MM.1S (cell line): Measurements from ENCODE around the gene DSC1.

Source experiments
- DNase-seq: peaks from one replicate; pipeline ENCODE4 v3.0.0-alpha.2; 2015
- H2AFZ ChIP-seq: fragments of 300-600 bp; sonication (generic); 2 replicates; pipeline ENCODE4 v1.6.0; 2016; ENCODE audit warnings: antibody characterized with exemption, low read length
- H3F3A ChIP-seq: fragments of 300-600 bp; sonication (generic); 2 replicates; pipeline ENCODE4 v1.6.1; 2016; ENCODE audit warnings: mild to moderate bottlenecking, antibody characterized with exemption, low read length, moderate library complexity, mixed read lengths; ENCODE audit not compliant: insufficient read depth
- H3K27ac ChIP-seq: fragments of 300-600 bp; sonication (generic); 2 replicates; pipeline ENCODE4 v1.5.1; 2016; ENCODE audit warnings: mild to moderate bottlenecking, low read length
- H3K27me3 ChIP-seq: fragments of 300-600 bp; sonication (generic); replicated peaks from 2 replicates; pipeline ENCODE4 v1.6.0; 2016; ENCODE audit warnings: low read length; ENCODE audit not compliant: insufficient read depth
- H3K36me3 ChIP-seq: fragments of 300-600 bp; sonication (generic); replicated peaks from 2 replicates; pipeline ENCODE4 v1.6.1; 2016; ENCODE audit warnings: mild to moderate bottlenecking, low read length, mixed read lengths; ENCODE audit not compliant: insufficient read depth
- H3K4me1 ChIP-seq: fragments of 300-600 bp; sonication (generic); 2 replicates; pipeline ENCODE4 v1.6.1; 2016; ENCODE audit warnings: low read length, mixed read lengths
- H3K4me2 ChIP-seq: fragments of 300-600 bp; sonication (generic); 2 replicates; pipeline ENCODE4 v1.6.0; 2016; ENCODE audit warnings: low read depth, low read length
- H3K4me3 ChIP-seq: fragments of 300-600 bp; sonication (generic); 2 replicates; pipeline ENCODE4 v1.5.1; 2016; ENCODE audit warnings: low read length, mixed read lengths
- H3K79me2 ChIP-seq: fragments of 300-600 bp; sonication (generic); 2 replicates; pipeline ENCODE4 v1.6.1; 2016; ENCODE audit warnings: mixed run types, low read length, mixed read lengths
- H3K9ac ChIP-seq: fragments of 300-600 bp; sonication (generic); 2 replicates; pipeline ENCODE4 v1.6.1; 2016; ENCODE audit warnings: low read length, mixed read lengths
- H3K9me2 ChIP-seq: fragments of 300-600 bp; sonication (generic); replicated peaks from 2 replicates; pipeline ENCODE4 v1.6.1; 2016; ENCODE audit warnings: mild to moderate bottlenecking, low read length, mixed read lengths; ENCODE audit not compliant: insufficient read depth
- H3K9me3 ChIP-seq: fragments of 300-600 bp; sonication (generic); replicated peaks from 2 replicates; pipeline ENCODE4 v1.6.1; 2016; ENCODE audit warnings: mild to moderate bottlenecking, low read length, mixed read lengths; ENCODE audit not compliant: insufficient read depth
- H4K20me1 ChIP-seq: fragments of 300-600 bp; sonication (generic); 2 replicates; pipeline ENCODE4 v1.6.1; 2016; ENCODE audit warnings: mild to moderate bottlenecking, low read length, moderate library complexity, mixed read lengths; ENCODE audit not compliant: insufficient read depth
- EZH2 ChIP-seq: fragments of 300-600 bp; sonication (generic); optimal IDR thresholded peaks from 2 replicates; pipeline ENCODE3; 2017; ENCODE audit warnings: low read depth, mild to moderate bottlenecking, antibody characterized with exemption, low read length, mixed read lengths
- EZH2phosphoT487 ChIP-seq: fragments of 300-600 bp; sonication (generic); IDR thresholded peaks from 2 replicates; pipeline ENCODE4 v1.6.1; 2018; ENCODE audit warnings: antibody characterized with exemption, low read length
- TF ChIP-seq, protein P1 (sequence below): fragments of 300-600 bp; sonication (generic); IDR thresholded peaks from 2 replicates; pipeline ENCODE4 v1.5.1; 2016; ENCODE audit warnings: antibody characterized with exemption, low read length, mixed read lengths

DSC1 gene

GRCh38 chr18:31197676-31198075 lies 35.0 kb upstream of the DSC1 start:
- Histone ChIP-seq H4K20me1 (no peaks in the 10 kb centered on the region), H3F3A (no peaks in the 10 kb centered on the region), H3K4me3 (no peak overlapping the region), H2AFZ (no peak overlapping the region), H3K36me3 (no peaks in the 10 kb centered on the region), H3K4me1 (0 out of 2 replicates have a peak, but pooled peaks cover 3% of the 10 kb centered on the region), H3K9ac (no peak overlapping the region), H3K27ac (no peak overlapping the region), H3K79me2 (no peaks in the 10 kb centered on the region), H3K9me2 (no peaks in the 10 kb centered on the region), H3K9me3 (no peaks in the 10 kb centered on the region), H3K4me2 (no peak overlapping the region), H3K27me3 (no peaks in the 10 kb centered on the region)
- TF ChIP-seq EZH2phosphoT487 (no peak), EZH2 (no peak)
- TF ChIP-seq, protein P1, sequence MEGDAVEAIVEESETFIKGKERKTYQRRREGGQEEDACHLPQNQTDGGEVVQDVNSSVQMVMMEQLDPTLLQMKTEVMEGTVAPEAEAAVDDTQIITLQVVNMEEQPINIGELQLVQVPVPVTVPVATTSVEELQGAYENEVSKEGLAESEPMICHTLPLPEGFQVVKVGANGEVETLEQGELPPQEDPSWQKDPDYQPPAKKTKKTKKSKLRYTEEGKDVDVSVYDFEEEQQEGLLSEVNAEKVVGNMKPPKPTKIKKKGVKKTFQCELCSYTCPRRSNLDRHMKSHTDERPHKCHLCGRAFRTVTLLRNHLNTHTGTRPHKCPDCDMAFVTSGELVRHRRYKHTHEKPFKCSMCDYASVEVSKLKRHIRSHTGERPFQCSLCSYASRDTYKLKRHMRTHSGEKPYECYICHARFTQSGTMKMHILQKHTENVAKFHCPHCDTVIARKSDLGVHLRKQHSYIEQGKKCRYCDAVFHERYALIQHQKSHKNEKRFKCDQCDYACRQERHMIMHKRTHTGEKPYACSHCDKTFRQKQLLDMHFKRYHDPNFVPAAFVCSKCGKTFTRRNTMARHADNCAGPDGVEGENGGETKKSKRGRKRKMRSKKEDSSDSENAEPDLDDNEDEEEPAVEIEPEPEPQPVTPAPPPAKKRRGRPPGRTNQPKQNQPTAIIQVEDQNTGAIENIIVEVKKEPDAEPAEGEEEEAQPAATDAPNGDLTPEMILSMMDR, result no peak
- DNase-seq, result peak; percentile 21

DNA sequence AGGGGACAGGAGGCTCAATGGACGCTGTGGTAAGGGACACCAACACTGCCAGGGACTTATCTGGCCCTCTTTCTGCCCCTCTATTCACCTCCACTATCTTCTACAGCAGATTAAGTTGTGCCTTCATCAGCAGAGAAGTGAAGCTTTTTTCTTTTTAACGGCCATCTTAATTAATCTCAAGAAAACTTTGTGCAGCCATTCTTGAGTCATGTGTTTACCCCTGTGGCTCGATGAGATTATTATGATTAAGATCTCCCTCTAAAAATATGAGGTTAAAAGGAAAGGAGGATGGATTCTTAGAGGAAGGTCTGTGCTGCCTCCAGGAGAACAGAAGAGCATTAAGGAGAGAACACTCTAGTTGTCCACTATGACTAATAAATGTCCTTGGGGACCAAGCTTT lies 32.4 kb upstream of the DSC1 start:
- Histone ChIP-seq H2AFZ (no peak overlapping the region), H3F3A (no peaks in the 10 kb centered on the region), H3K9me3 (no peaks in the 10 kb centered on the region), H3K27ac (no peak overlapping the region), H3K9ac (no peak overlapping the region), H3K4me3 (no peak overlapping the region), H3K79me2 (no peaks in the 10 kb centered on the region), H3K36me3 (no peaks in the 10 kb centered on the region), H3K4me1 (0 out of 2 replicates have a peak, but pooled peaks cover 3% of the 10 kb centered on the region), H4K20me1 (no peaks in the 10 kb centered on the region), H3K27me3 (no peaks in the 10 kb centered on the region), H3K9me2 (no peaks in the 10 kb centered on the region), H3K4me2 (no peak overlapping the region)
- no peak for DNase-seq
- no peak for TF ChIP-seq EZH2
- TF ChIP-seq, protein P1, result no peak
- no peak for TF ChIP-seq EZH2phosphoT487

- Histone ChIP-seq H3K4me3 (no peak overlapping the region), H3K4me2 (no peak overlapping the region), H3K9ac (no peak overlapping the region), H2AFZ (no peak overlapping the region), H3K27ac (no peak overlapping the region), H3K4me1 (no peaks in the 10 kb centered on the region), H4K20me1 (no peaks in the 10 kb centered on the region), H3K27me3 (no peaks in the 10 kb centered on the region), H3K9me3 (no peaks in the 10 kb centered on the region), H3K79me2 (no peaks in the 10 kb centered on the region), H3K9me2 (no peaks in the 10 kb centered on the region), H3F3A (no peaks in the 10 kb centered on the region), H3K36me3 (no peaks in the 10 kb centered on the region)
- no peak for TF ChIP-seq EZH2phosphoT487
- DNase-seq, result no peak
Observed at GRCh38 chr18:31192086-31192776, 29.6 kb upstream of the DSC1 start.

DNA sequence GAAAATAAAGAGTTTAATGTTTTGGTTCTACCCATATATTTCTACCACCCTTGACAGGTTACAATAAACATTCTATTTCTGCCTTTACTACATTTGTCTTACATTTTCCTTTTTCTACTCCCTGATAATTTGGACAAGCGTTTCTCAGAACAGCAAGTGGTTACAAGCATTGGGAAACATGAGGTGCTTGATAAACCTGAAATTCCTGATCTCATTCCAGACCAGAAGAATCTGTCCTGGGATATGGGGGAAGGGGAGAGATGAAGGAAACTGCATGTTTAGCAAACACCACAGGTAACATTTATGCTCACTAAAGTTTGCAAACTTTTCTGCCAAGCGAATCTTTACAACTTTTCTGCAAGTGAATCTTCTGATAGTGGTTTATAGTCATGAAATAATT lies 28.3 kb upstream of the DSC1 start:
- H3K27ac ChIP-seq, result no peak overlapping the region
- no peaks in the 10 kb centered on the region for H3K9me3 ChIP-seq
- no peaks in the 10 kb centered on the region for H3K4me1 ChIP-seq
- no peak overlapping the region for H3K4me2 ChIP-seq
- no peaks in the 10 kb centered on the region for H3K36me3 ChIP-seq
- no peak overlapping the region for H3K4me3 ChIP-seq
- no peaks in the 10 kb centered on the region for H3K79me2 ChIP-seq
- H4K20me1 ChIP-seq, result no peaks in the 10 kb centered on the region
- no peaks in the 10 kb centered on the region for H3F3A ChIP-seq
- no peaks in the 10 kb centered on the region for H3K9me2 ChIP-seq
- no peak overlapping the region for H3K9ac ChIP-seq
- no peak overlapping the region for H2AFZ ChIP-seq
- H3K27me3 ChIP-seq, result no peaks in the 10 kb centered on the region
- DNase-seq, result no peak
- no peak for TF ChIP-seq EZH2
- TF ChIP-seq, protein P1, result no peak
